Stomach (tissue), 4 donors: ENCODE measurements around the gene MRPL17.

Experiments
- EP300 ChIP-seq: sonication (generic); formaldehyde crosslinking; IDR thresholded peaks from one replicate; pipeline ENCODE4 v1.6.1; 2017; ENCODE audit warnings: antibody characterized with exemption
- POLR2A ChIP-seq, 4 donors: fragments of 450-650 bp; IDR thresholded peaks; one replicate each; pipeline ENCODE4 v1.6.1; 2016; ENCODE audit warnings: antibody characterized with exemption in 4 of 4, control low read depth in 2 of 4, mild to moderate bottlenecking in 1 of 4, moderate library complexity in 1 of 4
- POLR2AphosphoS5 ChIP-seq, 3 donors: sonication (generic); formaldehyde crosslinking; IDR thresholded peaks; one replicate each; pipeline ENCODE4 v1.6.1; 2016; ENCODE audit warnings: antibody characterized with exemption in 3 of 3
- TF ChIP-seq, protein P1 (sequence below), 7 experiments: fragments of 450-650 bp in 4 of 7; fragments of 200-600 bp in 3 of 7; sonication (generic) in 3 of 7; IDR thresholded peaks; one replicate each; pipeline ENCODE4 v1.5.1; 2016 to 2019; ENCODE audit warnings: antibody characterized with exemption in 7 of 7, control low read depth in 2 of 7, mild to moderate bottlenecking in 1 of 7

DNA sequence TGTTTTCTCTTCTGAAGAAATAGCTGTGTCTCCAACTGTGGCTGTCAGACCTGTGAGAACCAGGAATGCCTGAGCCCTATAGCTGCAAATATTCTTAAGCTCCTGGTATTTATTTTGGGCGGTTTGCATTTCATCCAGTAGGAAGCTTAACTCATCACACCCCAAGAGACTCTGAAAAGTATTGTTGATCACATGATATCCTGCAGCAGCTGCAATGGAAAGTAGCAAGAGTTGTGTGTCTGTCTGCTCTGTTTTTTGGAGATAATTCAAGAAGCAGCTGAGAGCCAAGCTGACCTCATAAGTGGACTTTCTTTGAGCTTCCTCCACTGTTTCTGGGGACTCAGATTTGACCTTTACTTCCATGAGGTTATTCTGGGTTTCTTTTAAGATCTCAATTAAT is 36.4 kb upstream of the MRPL17 start:
- TF ChIP-seq, protein P1, sequence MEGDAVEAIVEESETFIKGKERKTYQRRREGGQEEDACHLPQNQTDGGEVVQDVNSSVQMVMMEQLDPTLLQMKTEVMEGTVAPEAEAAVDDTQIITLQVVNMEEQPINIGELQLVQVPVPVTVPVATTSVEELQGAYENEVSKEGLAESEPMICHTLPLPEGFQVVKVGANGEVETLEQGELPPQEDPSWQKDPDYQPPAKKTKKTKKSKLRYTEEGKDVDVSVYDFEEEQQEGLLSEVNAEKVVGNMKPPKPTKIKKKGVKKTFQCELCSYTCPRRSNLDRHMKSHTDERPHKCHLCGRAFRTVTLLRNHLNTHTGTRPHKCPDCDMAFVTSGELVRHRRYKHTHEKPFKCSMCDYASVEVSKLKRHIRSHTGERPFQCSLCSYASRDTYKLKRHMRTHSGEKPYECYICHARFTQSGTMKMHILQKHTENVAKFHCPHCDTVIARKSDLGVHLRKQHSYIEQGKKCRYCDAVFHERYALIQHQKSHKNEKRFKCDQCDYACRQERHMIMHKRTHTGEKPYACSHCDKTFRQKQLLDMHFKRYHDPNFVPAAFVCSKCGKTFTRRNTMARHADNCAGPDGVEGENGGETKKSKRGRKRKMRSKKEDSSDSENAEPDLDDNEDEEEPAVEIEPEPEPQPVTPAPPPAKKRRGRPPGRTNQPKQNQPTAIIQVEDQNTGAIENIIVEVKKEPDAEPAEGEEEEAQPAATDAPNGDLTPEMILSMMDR (IDR thresholded peaks at IDR 0.05): no peak
- TF ChIP-seq POLR2A (IDR thresholded peaks at IDR 0.05): no peak
- no peak for TF ChIP-seq POLR2AphosphoS5 (IDR thresholded peaks at IDR 0.05)
- no peak for TF ChIP-seq EP300
